NCI-H345 treated with DMSO at 0.1 percent for 48 hours (cell line): Measurements from ENCODE around the gene KLF15.

ENCODE experiments used
- DNase-seq: peaks from one replicate; lab custom pipeline; 2025; ENCODE audit not compliant: unreplicated experiment; lab: John Stamatoyannopoulos, UW

KLF15 gene

DNA sequence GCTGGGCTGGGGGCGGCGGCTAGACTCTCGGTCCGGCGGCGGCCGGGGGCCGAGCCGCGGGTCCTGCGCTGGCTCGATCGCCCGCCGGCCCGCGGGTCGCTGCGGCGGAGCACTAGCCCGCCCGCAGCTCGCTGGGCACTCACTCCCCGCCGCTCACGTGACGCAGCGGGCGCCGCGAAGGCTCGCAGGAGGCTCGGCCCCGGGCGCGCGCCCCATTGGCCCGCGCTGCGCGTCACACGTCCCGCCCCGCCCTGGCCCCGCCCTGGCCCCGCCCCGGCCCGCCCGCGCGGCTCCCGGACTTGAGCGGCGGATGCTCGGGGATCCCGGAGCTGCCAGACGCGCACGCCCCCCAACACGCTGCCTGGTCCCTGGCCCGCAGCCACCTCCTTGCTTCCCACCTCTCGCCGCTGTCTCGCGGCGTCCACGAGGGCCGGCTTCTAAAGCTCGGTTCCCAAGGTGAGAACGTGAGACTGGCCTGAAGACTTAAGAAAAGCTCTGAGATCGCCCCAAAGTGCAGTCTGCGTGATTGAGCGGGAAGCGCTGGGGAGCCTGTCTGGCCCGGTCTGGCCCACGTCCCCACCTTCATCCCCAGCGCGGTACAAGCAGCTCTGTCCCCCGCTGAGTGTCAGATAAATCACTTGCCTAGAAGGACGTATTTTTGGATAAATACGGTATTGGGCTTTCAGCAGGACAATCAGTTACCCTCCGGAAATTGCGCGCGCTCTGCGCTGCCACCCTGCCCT, at the start of gene KLF15:
Gene KLF15 (minus strand): TSS at position 114 of the 743 bp plus-strand sequence. CDS start 4,486 bp downstream, outside the sequence.
- no peak for DNase-seq

DNA sequence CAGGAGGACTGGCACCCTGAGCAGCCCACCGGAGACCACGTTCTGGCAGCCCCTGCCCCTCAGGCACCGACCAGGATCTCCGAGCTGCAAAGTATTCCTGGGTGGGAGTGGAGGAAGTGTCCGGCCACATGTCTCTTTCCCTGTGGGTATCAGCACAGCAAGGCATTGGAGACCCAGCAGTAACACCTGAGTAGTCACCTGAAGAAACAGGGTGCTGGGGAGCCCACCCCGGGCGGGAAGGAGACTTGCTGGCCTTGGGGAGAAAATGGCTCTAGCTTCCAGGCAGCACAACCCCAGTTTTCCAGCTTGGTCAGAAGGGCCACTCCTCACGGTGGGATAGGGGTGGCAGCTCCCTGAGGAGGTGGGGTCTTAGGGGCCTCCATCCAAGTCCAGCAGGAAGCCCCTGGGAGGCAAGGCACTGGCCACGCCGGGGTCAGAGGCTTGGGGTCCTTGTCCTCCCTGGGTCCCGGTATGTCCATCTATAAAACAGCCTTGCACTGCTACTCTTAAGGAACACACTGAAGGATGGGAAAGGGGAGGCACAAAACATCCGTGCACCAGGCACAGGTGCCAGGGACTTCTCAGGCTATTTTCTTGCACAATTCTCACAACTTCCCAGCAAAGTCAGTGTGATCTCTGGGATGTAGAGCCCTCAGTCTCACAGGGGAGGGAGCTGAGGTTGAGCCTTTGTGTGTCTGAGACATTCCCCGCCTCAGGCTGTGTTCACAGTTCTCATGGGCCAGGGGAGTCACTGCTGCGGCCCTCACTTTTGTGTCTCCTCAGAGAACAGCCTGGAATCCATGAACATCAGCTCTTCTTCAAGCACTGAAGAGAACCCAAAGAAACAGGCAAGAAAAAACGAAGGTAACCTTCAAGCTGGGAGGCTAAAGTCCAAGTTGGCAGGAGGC, 49.4 kb upstream of the KLF15 start:
- no peak for DNase-seq

DNA sequence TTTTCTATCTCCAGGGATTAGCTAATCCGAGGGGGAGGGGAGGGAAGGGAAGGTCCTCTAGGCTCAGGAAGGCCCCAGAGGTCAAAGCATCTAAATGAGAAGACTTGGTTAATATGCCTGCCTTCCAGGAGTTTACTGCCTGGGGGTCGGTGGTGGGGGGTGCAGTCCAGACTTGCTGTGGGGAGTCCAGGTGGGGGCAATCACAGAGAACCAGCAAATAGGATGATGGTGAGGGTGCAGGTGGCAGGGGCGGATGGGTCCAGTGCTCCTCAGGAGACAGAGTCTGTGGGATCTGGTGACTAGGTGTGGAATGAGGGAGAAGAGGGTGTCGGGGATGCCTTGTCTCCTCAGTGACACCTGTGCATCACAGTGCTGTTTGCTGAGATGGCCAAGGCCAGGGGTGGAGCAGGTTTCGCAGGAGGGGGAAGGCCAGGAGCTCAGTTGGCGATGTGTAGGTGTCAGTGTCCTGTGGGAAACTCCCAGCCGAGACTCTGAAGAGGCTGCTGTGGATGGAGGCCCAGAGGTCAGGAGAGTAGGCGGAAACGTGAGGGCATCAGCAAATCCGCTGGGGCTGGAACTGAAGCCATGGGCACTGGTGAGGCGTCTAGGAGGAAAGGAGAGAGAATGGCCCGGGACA, 45.6 kb upstream of the KLF15 start:
- no peak for DNase-seq

DNA sequence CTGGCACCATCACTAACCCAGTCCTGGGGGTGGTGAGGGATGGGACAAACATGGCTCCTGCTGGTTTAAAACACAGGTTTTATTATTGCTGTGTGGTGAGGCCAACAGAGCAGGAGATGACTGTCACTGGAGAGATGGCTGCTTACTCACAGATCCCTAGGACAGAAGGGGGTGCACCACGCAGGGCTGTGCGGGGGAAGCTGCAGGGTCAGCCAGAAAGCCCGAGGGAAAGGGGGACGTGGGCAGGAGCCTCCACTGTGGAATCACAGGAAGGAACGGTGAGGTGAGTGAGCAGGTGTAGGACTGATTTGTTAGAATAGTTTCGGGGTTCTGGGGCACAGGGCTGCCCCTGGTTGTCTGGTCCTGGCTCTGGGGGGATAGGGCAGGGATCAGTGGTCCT, 45.0 kb upstream of the KLF15 start:
- DNase-seq: no peak

DNA sequence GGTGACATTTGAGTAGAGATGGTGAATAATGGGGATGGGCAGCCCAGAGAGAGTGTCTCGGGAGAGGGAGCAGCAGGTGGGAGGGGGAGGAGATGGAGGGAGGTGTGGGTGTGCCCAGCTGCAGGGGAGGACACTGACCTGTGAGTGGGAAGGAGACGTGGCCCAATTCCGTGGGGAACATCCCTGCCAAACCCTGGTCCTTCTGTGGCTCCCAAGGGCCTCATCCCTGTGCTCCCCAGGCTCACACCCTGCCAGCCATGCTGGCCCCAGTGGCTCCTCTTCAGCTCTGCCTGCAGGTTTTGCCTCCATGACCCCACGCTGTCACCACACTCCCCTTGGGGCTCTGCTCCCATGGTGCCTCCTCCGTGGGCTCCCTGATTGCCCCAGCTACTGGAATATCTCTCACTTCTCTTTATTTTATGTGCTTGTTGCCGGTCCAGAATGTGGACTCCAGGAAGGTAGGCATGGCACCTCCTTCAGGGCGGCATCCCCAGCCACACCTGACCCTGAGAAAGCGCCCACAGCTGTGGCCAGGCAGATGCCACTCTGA, 44.5 kb upstream of the KLF15 start:
- no peak for DNase-seq

DNA sequence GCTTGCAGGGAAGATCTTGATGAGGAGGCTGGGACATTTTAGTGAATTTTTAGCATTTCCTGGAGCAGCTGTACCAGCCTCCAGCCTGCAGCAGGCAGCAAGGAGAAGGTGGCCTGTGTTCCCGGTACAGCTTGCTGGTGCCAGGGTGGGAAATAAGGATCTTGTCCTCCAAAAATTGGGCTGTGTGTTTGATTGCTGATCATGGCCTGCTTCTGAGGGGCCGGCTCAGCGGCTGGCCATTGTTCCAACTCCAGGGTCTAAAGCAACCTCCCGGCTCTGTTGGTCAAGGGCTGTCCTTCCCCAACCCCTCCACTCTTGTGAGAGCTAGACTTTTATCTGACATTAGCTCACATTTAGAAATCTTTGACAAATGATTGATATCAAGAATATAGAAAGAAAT, 42.5 kb upstream of the KLF15 start:
- no peak for DNase-seq

DNA sequence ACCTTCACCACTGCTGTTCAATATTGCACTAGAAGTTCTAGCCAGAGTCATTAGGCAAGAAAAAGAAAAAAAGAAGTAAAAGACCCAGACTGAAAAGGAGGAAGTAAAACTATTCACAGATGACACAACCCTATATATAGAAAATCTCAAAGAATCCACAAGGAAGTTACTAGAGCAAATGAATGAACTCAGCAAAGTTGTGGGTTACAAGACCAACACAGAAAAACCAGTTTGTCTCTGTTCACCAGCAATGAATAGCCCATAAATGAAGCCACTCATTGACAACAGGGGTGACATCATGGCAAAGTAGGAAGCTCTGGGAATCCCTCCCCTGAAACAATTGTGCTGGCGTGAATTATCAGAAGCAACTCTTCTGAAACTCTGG, 42.1 kb upstream of the KLF15 start:
- no peak for DNase-seq

DNA sequence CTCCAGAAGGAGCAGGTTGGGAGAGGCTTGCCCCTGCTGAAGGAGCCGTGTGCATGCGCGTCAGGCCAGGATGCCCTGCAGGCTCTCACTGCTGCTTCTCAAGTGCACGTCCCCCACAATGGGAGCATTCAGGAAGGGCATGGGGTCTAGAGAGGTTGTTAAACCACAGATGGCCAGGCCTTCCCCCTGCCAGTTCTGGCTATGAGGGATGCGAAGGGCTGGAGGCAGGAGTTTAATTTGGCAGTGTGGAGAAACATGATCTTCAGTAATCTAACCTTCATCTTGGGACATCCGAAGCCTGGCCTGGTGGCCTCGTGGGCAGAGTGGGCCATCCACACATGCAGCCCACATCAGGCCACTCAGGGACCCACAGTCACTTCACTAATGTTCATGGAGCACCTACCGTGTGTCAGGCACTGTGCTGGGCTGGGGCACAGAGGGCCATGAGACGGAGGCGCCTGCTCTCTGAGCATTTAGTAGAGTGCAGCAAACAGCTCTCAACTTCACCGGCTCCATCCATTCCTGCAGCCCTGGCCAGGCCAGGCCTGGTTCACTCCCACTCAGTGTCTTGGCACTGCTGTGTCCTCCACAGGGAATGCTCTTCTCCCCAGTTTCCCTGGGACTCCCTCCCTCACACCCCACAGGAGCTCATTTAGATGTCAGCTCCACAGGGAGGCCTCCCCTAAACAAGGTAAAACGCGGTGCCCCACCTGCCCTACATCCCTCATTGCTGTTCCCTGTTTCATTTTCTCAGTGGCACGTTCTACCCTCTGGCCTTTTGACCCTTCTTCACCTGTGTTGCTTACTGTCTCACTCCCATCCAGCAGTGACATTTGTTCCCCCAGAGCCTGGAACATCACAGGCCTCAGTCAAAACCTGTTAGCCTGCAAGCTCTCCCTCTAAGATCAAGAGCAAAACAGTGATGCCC, 41.5 kb upstream of the KLF15 start:
- DNase-seq: no peak

DNA sequence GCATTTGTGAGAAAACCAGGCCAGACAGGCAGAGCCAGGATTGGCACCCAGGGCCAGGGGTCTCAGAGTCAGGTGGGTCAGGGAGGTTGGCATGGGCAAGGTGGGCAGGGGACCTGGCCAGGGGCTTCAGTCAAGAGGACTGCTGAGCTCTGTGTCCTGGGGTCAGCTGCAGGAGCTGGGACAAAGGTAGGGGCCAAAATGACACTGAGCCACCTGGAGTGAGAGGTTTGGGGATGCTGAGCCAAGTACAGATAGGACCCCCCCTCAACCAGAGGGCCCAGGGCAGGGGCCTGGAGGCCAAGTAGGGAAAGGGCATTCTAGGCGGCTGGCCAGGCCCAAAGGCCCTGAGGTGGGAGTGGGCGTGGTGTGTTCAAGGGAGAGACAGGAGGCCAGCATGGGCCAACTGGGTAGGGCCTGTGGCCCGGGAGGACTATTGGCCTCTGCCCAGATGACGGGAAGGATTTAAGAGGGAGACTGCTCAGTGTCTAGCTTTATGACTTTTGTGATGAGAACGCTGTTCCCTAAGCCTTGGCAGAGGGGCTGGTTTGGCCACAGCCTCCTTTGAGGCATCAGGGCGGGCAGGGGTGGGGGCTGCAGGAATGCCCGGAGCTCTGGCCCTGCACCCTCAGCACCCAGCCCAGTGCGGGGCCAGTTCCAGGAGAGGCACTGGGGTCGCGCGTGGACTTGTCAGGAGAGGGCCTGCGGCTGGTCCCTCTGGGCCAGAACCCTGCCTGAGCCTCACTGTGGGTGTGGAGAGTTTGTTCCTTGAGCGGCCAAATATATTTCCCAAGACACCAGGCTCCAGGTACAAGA, 40.6 kb upstream of the KLF15 start:
- no peak for DNase-seq

DNA sequence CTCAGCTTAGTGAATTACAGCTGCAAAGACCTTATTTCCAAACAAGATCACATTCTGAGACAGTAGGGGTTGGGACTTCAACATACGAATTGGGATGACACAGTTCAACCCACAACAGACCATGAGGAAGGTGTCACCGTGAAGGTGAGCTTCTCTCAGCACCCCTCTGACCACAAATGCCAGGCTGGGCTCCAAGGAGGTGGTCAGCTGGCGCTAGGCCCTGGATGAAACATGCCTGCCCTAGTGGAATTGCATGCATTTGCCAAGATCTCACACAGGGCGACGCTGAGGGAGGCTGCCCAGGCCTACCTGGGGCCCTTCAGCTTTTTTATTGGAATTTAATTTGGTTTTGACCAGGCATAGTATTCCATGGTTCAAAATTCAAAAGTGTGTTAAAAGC, 39.3 kb upstream of the KLF15 start:
- no peak for DNase-seq

DNA sequence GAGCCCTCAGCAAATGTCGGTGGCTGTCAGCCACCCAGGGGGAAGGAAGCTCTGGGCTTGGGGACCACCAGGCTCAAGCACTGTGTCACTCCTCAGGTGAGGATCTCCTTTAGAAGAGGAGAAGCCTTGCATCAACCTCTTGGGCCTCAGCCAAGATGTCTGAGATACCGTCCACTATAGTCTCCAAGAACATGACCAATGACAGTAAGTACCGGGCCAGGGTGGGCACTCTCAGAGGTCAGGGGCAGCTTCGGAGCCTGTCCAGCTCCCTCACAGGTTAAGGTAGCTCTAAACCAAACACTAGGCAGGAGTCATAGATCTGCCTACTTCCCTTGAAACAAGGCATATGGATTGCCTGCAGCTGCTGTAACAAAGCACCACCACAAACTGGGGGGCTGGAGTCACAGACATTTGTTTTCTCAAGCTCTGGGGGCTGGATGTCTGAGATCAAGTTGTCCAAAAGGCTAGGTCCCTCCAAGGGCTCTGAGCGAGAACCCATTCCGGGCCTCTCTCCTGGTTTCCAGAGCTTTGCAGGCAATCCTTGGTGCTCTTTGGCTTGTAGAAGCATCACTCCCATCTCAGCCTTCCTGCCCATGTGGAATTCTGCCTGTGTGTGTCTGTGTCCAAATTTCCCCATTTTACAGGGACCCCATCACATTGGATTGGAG, 38.8 kb upstream of the KLF15 start:
- DNase-seq: no peak

DNA sequence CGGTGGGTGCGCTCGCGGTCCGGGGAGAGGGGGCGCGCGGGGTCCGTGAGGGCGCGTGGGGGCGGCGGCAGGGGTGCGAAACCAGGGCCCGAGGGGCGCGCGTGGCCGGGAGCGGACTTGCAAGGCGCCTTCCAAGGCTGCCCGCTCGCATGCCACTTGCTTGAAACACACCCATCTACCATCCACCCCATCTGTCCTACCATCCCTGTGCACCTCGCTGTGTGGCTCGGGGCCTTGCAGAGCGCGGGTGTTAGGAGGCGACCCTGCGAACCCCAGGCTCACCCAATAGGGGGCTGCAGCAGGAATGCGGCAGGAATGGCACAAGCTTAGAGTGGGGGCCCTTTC, 37.7 kb upstream of the KLF15 start:
- no peak for DNase-seq

DNA sequence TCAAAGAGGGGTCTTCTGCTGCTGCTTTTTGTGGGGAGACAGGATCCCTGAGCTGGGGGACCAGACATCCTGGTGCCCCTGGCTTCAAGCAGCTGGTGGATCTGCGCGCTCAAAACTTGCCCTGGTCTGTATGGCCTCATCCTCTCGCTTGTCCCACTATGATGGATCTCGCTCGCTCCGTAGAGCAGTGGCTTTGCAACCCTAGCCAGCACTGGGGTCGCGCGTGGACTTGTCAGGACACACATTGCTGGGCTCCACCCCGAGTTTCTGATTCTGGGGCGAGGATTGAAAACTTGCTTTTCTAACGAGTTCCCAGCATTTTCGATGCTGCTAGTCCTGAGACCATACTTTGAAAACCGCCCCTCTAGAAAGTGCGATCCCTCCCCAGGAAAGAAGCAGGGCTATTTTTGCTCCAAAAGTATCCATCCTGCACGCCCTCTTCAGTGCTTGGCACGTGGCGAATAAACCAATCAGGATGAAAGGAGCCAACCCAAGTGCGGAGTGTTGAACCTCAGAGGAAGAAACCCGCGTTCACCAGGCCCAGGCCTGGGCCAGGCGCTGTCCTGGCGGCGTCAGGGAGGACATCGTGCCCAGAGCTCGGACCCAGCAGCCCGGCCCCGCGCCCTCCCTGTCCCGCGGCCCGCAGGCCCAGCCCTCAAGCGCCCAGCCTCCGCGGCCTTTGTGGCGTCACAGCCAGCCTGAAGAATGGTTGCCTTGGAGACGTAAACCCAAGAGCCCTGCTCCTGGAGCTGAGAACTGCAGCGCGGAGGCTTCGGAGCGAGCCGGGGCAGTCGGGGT, 37.2 kb upstream of the KLF15 start, which contains the start of gene CFAP100:
Gene CFAP100 (plus strand): TSS at position 731 of the 798 bp plus-strand sequence. CDS start 1,092 bp downstream, outside the sequence.
- no peak for DNase-seq

DNA sequence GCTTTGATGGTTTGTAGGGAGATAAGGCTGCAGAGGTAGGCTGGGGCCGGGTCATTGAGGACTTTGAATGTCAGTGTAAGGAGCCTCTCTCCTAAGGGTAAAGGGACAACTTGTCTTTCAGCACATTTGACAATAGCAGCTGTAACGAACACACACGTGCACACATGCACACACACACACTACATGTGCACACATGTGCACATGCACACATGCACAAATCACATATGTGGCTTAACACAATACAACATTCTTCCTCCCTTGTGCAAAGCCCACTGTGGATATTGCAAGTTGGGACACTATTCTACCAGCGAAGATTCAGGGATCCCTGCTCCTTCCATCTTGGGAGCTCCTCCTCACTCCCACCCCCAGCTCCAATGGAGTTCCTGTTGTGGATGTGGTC, 36.4 kb upstream of the KLF15 start:
- no peak for DNase-seq

DNA sequence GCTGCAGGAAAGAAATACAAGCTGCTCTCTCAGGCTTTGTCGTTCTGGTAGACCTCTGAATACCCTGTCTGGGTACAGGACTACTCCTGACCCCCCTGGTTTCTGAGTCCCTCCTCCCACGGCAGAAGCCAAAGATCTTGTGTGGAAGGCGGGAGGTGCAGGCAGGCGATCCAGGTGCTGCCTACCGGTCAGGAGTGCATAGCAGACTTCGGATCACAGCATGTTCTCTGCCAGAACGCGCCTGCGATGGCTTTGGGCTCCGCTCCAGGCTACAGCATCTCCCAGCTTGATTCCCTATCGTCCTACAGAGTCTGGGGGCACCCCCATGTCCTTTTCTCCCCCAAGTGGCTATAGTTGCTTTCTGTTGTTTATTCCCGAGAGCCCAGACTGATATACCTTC, 35.0 kb upstream of the KLF15 start:
- DNase-seq: no peak

DNA sequence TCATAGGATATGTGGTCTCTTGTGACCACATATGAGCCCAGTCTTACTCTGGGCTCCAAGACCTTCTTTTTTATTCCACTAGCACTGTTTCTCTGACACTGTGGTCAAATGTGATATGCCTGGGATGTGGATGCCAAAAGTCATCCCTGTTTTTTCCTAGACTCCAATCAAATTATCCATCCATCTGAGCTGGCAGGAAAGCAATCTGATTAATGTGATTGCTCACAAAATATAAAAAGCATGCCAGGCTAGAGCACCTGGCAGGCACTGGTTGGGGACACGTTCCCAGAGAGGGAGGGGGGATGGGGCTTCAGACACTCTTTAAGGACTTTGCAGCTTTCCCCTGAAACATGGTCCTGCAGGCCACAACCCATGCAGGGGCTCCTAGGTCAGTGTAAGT, 34.4 kb upstream of the KLF15 start:
- no peak for DNase-seq

DNA sequence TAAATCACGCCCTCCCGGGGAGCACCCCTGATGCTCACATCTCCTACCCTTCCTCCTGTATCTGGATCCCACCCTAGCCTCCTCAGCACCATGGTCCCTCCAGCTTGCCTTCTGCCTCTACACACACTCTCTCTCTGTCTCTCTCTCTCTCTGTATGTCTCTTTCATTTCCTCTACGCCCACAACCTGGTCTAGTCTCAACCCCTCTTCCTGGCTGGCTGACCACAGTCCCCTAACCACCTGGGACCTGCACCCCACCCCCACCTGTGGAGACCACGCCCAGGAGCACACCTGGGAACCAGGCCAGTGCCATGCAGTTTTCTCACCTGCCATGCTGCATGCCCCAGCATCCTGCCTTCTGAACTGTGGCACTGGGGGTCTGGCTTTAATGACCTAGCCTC, 33.5 kb upstream of the KLF15 start:
- no peak for DNase-seq

DNA sequence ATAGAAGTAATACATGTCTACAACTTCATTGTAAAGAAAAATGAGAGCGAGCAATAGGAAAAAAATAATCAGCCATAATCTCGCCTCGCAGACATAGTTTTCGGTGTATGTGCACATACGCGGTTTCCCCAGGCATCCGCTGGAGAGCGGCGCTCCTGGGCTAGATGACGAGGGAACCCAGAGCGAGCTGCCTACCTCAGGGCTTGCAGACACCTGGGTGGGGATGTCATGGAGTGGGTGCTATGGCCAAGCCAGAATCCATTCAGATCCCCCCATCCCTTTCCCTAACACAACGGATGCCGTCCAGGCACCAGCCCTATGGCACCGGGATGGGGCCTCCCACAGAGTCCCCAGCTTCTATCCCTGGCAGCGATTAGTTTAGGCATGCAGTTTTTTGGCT, 33.0 kb upstream of the KLF15 start:
- no peak for DNase-seq
